Activated B cell treated with CpG ODN at 0.5 μM for 24 hours (primary cell): Measurements from ENCODE around the gene OR51E2. TPM values are rescaled to one million over a fixed set of nuclear protein-coding genes. Genes with fewer than 3 reads are reported as not detected.

Experiments
- ATAC-seq: fragments of 200-7000 bp; cut with Tn5 transposase; one replicate; pipeline ENCODE4 v1.10.0; 2021; ENCODE audit warnings: low read depth, mild to moderate bottlenecking, moderate library complexity
- CTCF ChIA-PET: fragments of 350-600 bp; sonication (Branson Sonifier 250); formaldehyde crosslinking; loops from one replicate; lab custom pipeline; 2021; ENCODE audit warnings: antibody characterized with exemption; lab: Charles Lee
- POLR2A ChIA-PET: fragments of 350-600 bp; sonication (Branson Sonifier 250); formaldehyde crosslinking; loops from one replicate; lab custom pipeline; 2021; ENCODE audit warnings: antibody characterized with exemption; lab: Charles Lee
- DNase-seq: peaks from one replicate; pipeline ENCODE4 v3.0.0; 2022
- H3K27ac Mint-ChIP-seq: one replicate; pipeline ENCODE4 v1.8.0; 2020; ENCODE audit warnings: mixed read lengths
- H3K27me3 Mint-ChIP-seq: one replicate; pipeline ENCODE4 v1.8.0; 2021; ENCODE audit warnings: mixed read lengths
- H3K36me3 Mint-ChIP-seq: one replicate; pipeline ENCODE4 v1.8.0; 2021; ENCODE audit warnings: low read depth, mixed read lengths
- H3K4me1 Mint-ChIP-seq: one replicate; pipeline ENCODE4 v1.8.0; 2021; ENCODE audit warnings: mixed read lengths
- H3K4me3 Mint-ChIP-seq: one replicate; pipeline ENCODE4 v1.8.0; 2020; ENCODE audit warnings: mild to moderate bottlenecking, mixed read lengths
- H3K9me3 Mint-ChIP-seq: one replicate; pipeline ENCODE4 v1.8.0; 2020; ENCODE audit warnings: mixed read lengths
- CTCF ChIP-seq: fragments of 200-600 bp; IDR thresholded peaks from one replicate; pipeline ENCODE4 v1.8.0; 2022; ENCODE audit warnings: antibody characterized with exemption, mild to moderate bottlenecking
- intact Hi-C: fragments of 100-400 bp; cut with micrococcal nuclease; formaldehyde crosslinking; loops from one replicate; pipeline ENCODE4 v1.15.1; 2024
- total RNA-seq: library from RNA; stranded (reverse); gene quantifications from 2 replicates; pipeline ENCODE4 v1.2.3, GENCODE V29; 2022

OR51E2 gene
- total RNA-seq, 1 donor from 2014 or later = not detected

- Mint-ChIP-seq H3K4me3 (no peak overlapping the region), H3K27ac (no peak overlapping the region), H3K27me3 (peaks cover 10% of the 10 kb centered on the region), H3K36me3 (no peaks in the 10 kb centered on the region), H3K9me3 (no peaks in the 10 kb centered on the region), H3K4me1 (no peaks in the 10 kb centered on the region)
- intact Hi-C loops = no loop called here
- ATAC-seq = no peak
- ChIA-PET CTCF (no interaction called here), POLR2A (no interaction called here)
- TF ChIP-seq CTCF = no peak
- DNase-seq = no peak
These were observed 33.5 kb downstream of the OR51E2 start for GRCh38 chr11:4664183-4664582.

GRCh38 chr11:4662876-4663275 is 34.8 kb downstream of the OR51E2 start:
- ATAC-seq (no peak), DNase-seq (no peak)
- CTCF ChIA-PET = no interaction called here
- no peaks in the 10 kb centered on the region for H3K36me3 Mint-ChIP-seq
- H3K27ac Mint-ChIP-seq = no peak overlapping the region
- intact Hi-C loops = no loop called here
- POLR2A ChIA-PET = no interaction called here
- peaks cover 10% of the 10 kb centered on the region for H3K27me3 Mint-ChIP-seq
- no peaks in the 10 kb centered on the region for H3K9me3 Mint-ChIP-seq
- H3K4me1 Mint-ChIP-seq = no peaks in the 10 kb centered on the region
- no peak for TF ChIP-seq CTCF
- H3K4me3 Mint-ChIP-seq = no peak overlapping the region

GRCh38 chr11:4658629-4659445 is 38.8 kb downstream of the OR51E2 start:
- intact Hi-C loops = no loop called here
- CTCF ChIA-PET = no interaction called here
- H3K36me3 Mint-ChIP-seq = no peaks in the 10 kb centered on the region
- no peaks in the 10 kb centered on the region for H3K9me3 Mint-ChIP-seq
- no peaks in the 10 kb centered on the region for H3K4me1 Mint-ChIP-seq
- POLR2A ChIA-PET = no interaction called here
- TF ChIP-seq CTCF = no peak
- H3K27ac Mint-ChIP-seq = no peak overlapping the region
- ATAC-seq (no peak), DNase-seq (no peak)
- H3K4me3 Mint-ChIP-seq = no peak overlapping the region
- H3K27me3 Mint-ChIP-seq = peaks cover 13% of the 10 kb centered on the region

GRCh38 chr11:4654635-4655369 is 42.9 kb downstream of the OR51E2 start:
- no peak for DNase-seq
- intact Hi-C loops = no loop called here
- no peak for ATAC-seq
- no peak for TF ChIP-seq CTCF
- CTCF ChIA-PET = no interaction called here
- Mint-ChIP-seq H3K4me1 (no peaks in the 10 kb centered on the region), H3K27ac (no peak overlapping the region), H3K9me3 (no peaks in the 10 kb centered on the region), H3K4me3 (no peak overlapping the region), H3K36me3 (no peaks in the 10 kb centered on the region), H3K27me3 (peaks cover 6% of the 10 kb centered on the region)
- POLR2A ChIA-PET = no interaction called here

- CTCF ChIA-PET = no interaction called here
- intact Hi-C loops = no loop called here
- no peak for TF ChIP-seq CTCF
- Mint-ChIP-seq H3K27ac (no peak overlapping the region), H3K4me3 (no peak overlapping the region), H3K36me3 (no peaks in the 10 kb centered on the region), H3K9me3 (no peaks in the 10 kb centered on the region), H3K27me3 (peaks cover 11% of the 10 kb centered on the region), H3K4me1 (no peaks in the 10 kb centered on the region)
- POLR2A ChIA-PET = no interaction called here
- ATAC-seq (no peak), DNase-seq (no peak)
These were observed 49.9 kb downstream of the OR51E2 start for GRCh38 chr11:4647766-4648165.
